Thyroid gland (tissue), 4 donors: Measurements from ENCODE around the gene RCOR2.

Source experiments
- CTCF ChIP-seq, 6 experiments: fragments of 200-600 bp in 3 of 6; fragments of 450-650 bp in 3 of 6; sonication (generic) in 3 of 6; IDR thresholded peaks; one replicate each; pipeline ENCODE4 v1.5.1; 2016 to 2019; ENCODE audit warnings: antibody characterized with exemption in 6 of 6, mild to moderate bottlenecking in 2 of 6, inconsistent platforms in 1 of 6, moderate library complexity in 1 of 6
- POLR2A ChIP-seq, 2 donors: fragments of 450-650 bp; IDR thresholded peaks; one replicate each; pipeline ENCODE4 v1.6.1; 2017; ENCODE audit warnings: antibody characterized with exemption in 2 of 2, mild to moderate bottlenecking in 2 of 2, moderate library complexity in 1 of 2

- TF ChIP-seq CTCF (IDR thresholded peaks at IDR 0.05) (no peak), POLR2A (IDR thresholded peaks at IDR 0.05) (no peak)
Observed at GRCh38 chr11:63869683-63870082, 47.3 kb downstream of the RCOR2 start.
